ENCODE data around the gene FOXP1. TPM values are rescaled to one million over a fixed set of nuclear protein-coding genes. Genes with fewer than 3 reads are reported as not detected.

FOXP1 gene
- total RNA-seq, 4 donors from 2014 or later: 86.4 to 107 (median 93.8) TPM

- 68% methylated on average over 9 of the region's 9 CpGs for WGBS, 2 donors
- no peak overlapping the region for H3K27ac ChIP-seq
- DNase-seq (ENCODE audit: low spot score in 2 of 2): no peak
- H3K4me1 ChIP-seq: peaks cover 0 to 32% (median 3%) of the 10 kb centered on the region in 4 donors
- no peaks in the 10 kb centered on the region for H3K27me3 ChIP-seq
- TF ChIP-seq POLR2A (IDR thresholded peaks at IDR 0.05) (no peak), EP300 (IDR thresholded peaks at IDR 0.05) (no peak), CTCF (IDR thresholded peaks at IDR 0.05) (no peak)
- H3K36me3 ChIP-seq: no peaks in the 10 kb centered on the region
- H3K9me3 ChIP-seq: no peaks in the 10 kb centered on the region
- no peak overlapping the region for H3K4me3 ChIP-seq
Observed at GRCh38 chr3:71433631-71434030, 149.9 kb downstream of the FOXP1 start.

- 66 to 69% methylated on average over 17 of the region's 17 CpGs for WGBS, 2 donors
- H3K27ac ChIP-seq: peak overlapping the region in 2 of 4 donors; percentile 11 to 25
- H3K27me3 ChIP-seq: no peaks in the 10 kb centered on the region
- no peak for TF ChIP-seq CTCF (IDR thresholded peaks at IDR 0.05)
- no peak for TF ChIP-seq EP300 (IDR thresholded peaks at IDR 0.05)
- no peak for TF ChIP-seq POLR2A (IDR thresholded peaks at IDR 0.05)
- H3K36me3 ChIP-seq: no peaks in the 10 kb centered on the region
- no peak for DNase-seq (ENCODE audit: low spot score in 2 of 2)
- H3K4me1 ChIP-seq: peaks cover 0 to 45% (median 8%) of the 10 kb centered on the region in 4 donors
- H3K9me3 ChIP-seq: no peaks in the 10 kb centered on the region
- no peak overlapping the region for H3K4me3 ChIP-seq
Observed at GRCh38 chr3:71432044-71432975, 151.2 kb downstream of the FOXP1 start.

- Histone ChIP-seq H3K27me3 (no peaks in the 10 kb centered on the region), H3K4me3 (no peak overlapping the region), H3K36me3 (no peaks in the 10 kb centered on the region), H3K27ac (no peak overlapping the region), H3K4me1 (peaks cover 0 to 47% (median 8%) of the 10 kb centered on the region in 4 donors), H3K9me3 (no peaks in the 10 kb centered on the region)
- DNase-seq (ENCODE audit: low spot score in 2 of 2): no peak
- 95 to 97% methylated on average over 7 of the region's 7 CpGs for WGBS, 2 donors
- TF ChIP-seq CTCF (IDR thresholded peaks at IDR 0.05): no peak
- no peak for TF ChIP-seq EP300 (IDR thresholded peaks at IDR 0.05)
- TF ChIP-seq POLR2A (IDR thresholded peaks at IDR 0.05): no peak
Observed at GRCh38 chr3:71430941-71431552, 152.5 kb downstream of the FOXP1 start.

- no peak for DNase-seq (ENCODE audit: low spot score in 2 of 2)
- 67 to 70% methylated on average over 5 of the region's 5 CpGs for WGBS, 2 donors
- Histone ChIP-seq H3K4me3 (no peak overlapping the region), H3K36me3 (no peaks in the 10 kb centered on the region), H3K27ac (peak overlapping the region in 2 of 4 donors; percentile 75 to 76), H3K27me3 (no peaks in the 10 kb centered on the region), H3K4me1 (peaks cover 0 to 47% (median 8%) of the 10 kb centered on the region in 4 donors), H3K9me3 (no peaks in the 10 kb centered on the region)
- TF ChIP-seq POLR2A (IDR thresholded peaks at IDR 0.05) (no peak), EP300 (IDR thresholded peaks at IDR 0.05) (no peak), CTCF (IDR thresholded peaks at IDR 0.05) (no peak)
Observed at GRCh38 chr3:71429597-71429988, 153.9 kb downstream of the FOXP1 start.
